Kidney epithelial cell (primary cell): ENCODE results near the gene SUGP1. TPM values are rescaled to one million over a fixed set of nuclear protein-coding genes. Genes with fewer than 3 reads are reported as not detected.

Experiments
- DNase-seq: peaks from one replicate; pipeline ENCODE4 v3.0.0-alpha.2; 2010; ENCODE audit warnings: low read depth
- H3K27me3 ChIP-seq: 2 replicates; pipeline ENCODE4 v1.6.0; 2011; ENCODE audit warnings: low read length; ENCODE audit not compliant: control insufficient read depth, insufficient read depth
- H3K36me3 ChIP-seq: 2 replicates; pipeline ENCODE4 v1.5.1; 2011; ENCODE audit warnings: low read length; ENCODE audit not compliant: control insufficient read depth, insufficient read depth
- H3K4me3 ChIP-seq: 2 replicates; pipeline ENCODE4 v1.5.1; 2011; ENCODE audit warnings: low read depth, mild to moderate bottlenecking, control low read depth, low read length
- CTCF ChIP-seq: IDR thresholded peaks from 2 replicates; pipeline ENCODE4 v1.5.1; 2011; ENCODE audit warnings: mild to moderate bottlenecking, moderate library complexity, low read length, control low read depth, inconsistent platforms; ENCODE audit not compliant: insufficient read depth, poor library complexity, severe bottlenecking
- total RNA-seq: library from RNA; depleted of rRNA; stranded (reverse); fragments of >200 nt; gene quantifications from 2 replicates; pipeline ENCODE4 v1.2.3, GENCODE V29; 2015

The SUGP1 gene
- total RNA-seq, 1 donor from 2014 or later = 44.0 TPM

- DNase-seq = no peak
- H3K4me3 ChIP-seq = no peak overlapping the region
- H3K36me3 ChIP-seq = no peaks in the 10 kb centered on the region
- no peak for TF ChIP-seq CTCF
- peaks cover 38% of the 10 kb centered on the region for H3K27me3 ChIP-seq
These were observed 93.6 kb downstream of the SUGP1 start for GRCh38 chr19:19226663-19227062.

- DNase-seq = no peak
- Histone ChIP-seq H3K36me3 (no peaks in the 10 kb centered on the region), H3K4me3 (no peak overlapping the region), H3K27me3 (peaks cover 38% of the 10 kb centered on the region)
- no peak for TF ChIP-seq CTCF
These were observed 94.1 kb downstream of the SUGP1 start for GRCh38 chr19:19226204-19226603.

Other genes starting within 250 kb of the SUGP1 start
- 24.5 and 42.6 TPM in 2 replicates for gene TMEM161A, start 182.0 kb downstream of the SUGP1 start, total RNA-seq
- gene MEF2B, start 150.2 kb downstream of the SUGP1 start, total RNA-seq = 0.13 TPM in 1 of 2 replicates, not detected in the other
- gene BORCS8, start 128.4 kb downstream of the SUGP1 start, total RNA-seq = 26.4 and 30.5 TPM in 2 replicates
- gene RFXANK, start 128.3 kb downstream of the SUGP1 start, total RNA-seq = 108 and 122 TPM in 2 replicates
- 17.1 and 20.0 TPM in 2 replicates for gene NR2C2AP, start 117.1 kb downstream of the SUGP1 start, total RNA-seq
- 0.17 TPM in 1 of 2 replicates, not detected in the other for gene NCAN, start 108.6 kb downstream of the SUGP1 start, total RNA-seq
- 0.42 and 1.1 TPM in 2 replicates for gene TM6SF2, start 47.2 kb downstream of the SUGP1 start, total RNA-seq
- gene MAU2, start 320 bp upstream of the SUGP1 start, total RNA-seq = 28.2 and 31.7 TPM in 2 replicates
- 90.7 and 304 TPM in 2 replicates for gene GATAD2A, start 85.2 kb upstream of the SUGP1 start, total RNA-seq
- 3.4 and 6.4 TPM in 2 replicates for gene TSSK6, start 195.0 kb upstream of the SUGP1 start, total RNA-seq
- gene NDUFA13, start 195.7 kb upstream of the SUGP1 start, total RNA-seq = 58.8 and 127 TPM in 2 replicates
- 2.1 and 4.3 TPM in 2 replicates for gene YJEFN3, start 208.4 kb upstream of the SUGP1 start, total RNA-seq
- gene CILP2, start 217.8 kb upstream of the SUGP1 start, total RNA-seq = 0.07 TPM in 1 of 2 replicates, not detected in the other